HepG2 (cell line): ENCODE data around the gene CDC42EP1. TPM values are rescaled to one million over a fixed set of nuclear protein-coding genes. Genes with fewer than 3 reads are reported as not detected.

Experiments
- DBP ChIP-seq: sonication (generic); formaldehyde crosslinking; IDR thresholded peaks from 2 replicates; pipeline ENCODE4 v1.4.0; 2020; ENCODE audit warnings: missing genetic modification reagents; ENCODE audit errors: not compliant biosample characterization
- E2F5 ChIP-seq: sonication (generic); formaldehyde crosslinking; conservative IDR thresholded peaks from 2 replicates; pipeline ENCODE4 v1.4.0; 2020; ENCODE audit warnings: missing genetic modification reagents
- FOSL2 ChIP-seq: sonication (generic); formaldehyde crosslinking; IDR thresholded peaks from 2 replicates; pipeline ENCODE4 v1.4.0; 2020; ENCODE audit warnings: missing genetic modification reagents
- KAT7 ChIP-seq: IDR thresholded peaks from 2 replicates; pipeline ENCODE4 v1.6.1; 2018; ENCODE audit warnings: borderline replicate concordance, missing compliant biosample characterization
- KDM2A ChIP-seq: sonication (generic); formaldehyde crosslinking; IDR thresholded peaks from 2 replicates; pipeline ENCODE4 v1.4.0; 2020; ENCODE audit warnings: low read depth, missing genetic modification reagents, borderline replicate concordance
- MXI1 ChIP-seq: IDR thresholded peaks from 3 replicates; pipeline ENCODE4 v1.6.1; 2012; ENCODE audit warnings: low read depth, low read length, inconsistent platforms, borderline replicate concordance
- NFKBIZ ChIP-seq: IDR thresholded peaks from 2 replicates; pipeline ENCODE4 v1.6.1; 2018; ENCODE audit warnings: missing genetic modification reagents, missing compliant biosample characterization
- NR2F1 ChIP-seq, 2 experiments: fragments of 450-650 bp in 1 of 2; formaldehyde crosslinking in 1 of 2; IDR thresholded peaks; 2 replicates each; pipeline versions ENCODE4 v1.5.0 to v1.6.1; 2016 to 2020; ENCODE audit warnings: mild to moderate bottlenecking in 1 of 2, missing compliant biosample characterization in 1 of 2, missing genetic modification reagents in 1 of 2, moderate library complexity in 1 of 2
- PRDM10 ChIP-seq: sonication (generic); formaldehyde crosslinking; IDR thresholded peaks from 2 replicates; pipeline ENCODE4 v1.4.0; 2020; ENCODE audit warnings: low read depth, missing genetic modification reagents
- RARG ChIP-seq: sonication (generic); formaldehyde crosslinking; IDR thresholded peaks from 2 replicates; pipeline ENCODE4 v1.4.0; 2020; ENCODE audit warnings: low read depth, mild to moderate bottlenecking, missing genetic modification reagents
- SNAPC2 ChIP-seq: sonication (generic); formaldehyde crosslinking; IDR thresholded peaks from 2 replicates; pipeline ENCODE4 v1.8.1; 2022; ENCODE audit warnings: mild to moderate bottlenecking, missing genetic modification reagents
- SOX13 ChIP-seq, 3 experiments: fragments of 450-650 bp in 1 of 3; sonication (generic) in 1 of 3; formaldehyde crosslinking in 1 of 3; IDR thresholded peaks in 2 of 3; conservative IDR thresholded peaks in 1 of 3; 2 replicates each; pipeline versions ENCODE4 v1.5.0 to v1.6.1; 2016 to 2020; ENCODE audit warnings: antibody characterized with exemption in 1 of 3, mild to moderate bottlenecking in 1 of 3, missing compliant biosample characterization in 1 of 3, missing genetic modification reagents in 1 of 3, moderate library complexity in 1 of 3
- TARDBP ChIP-seq: sonication (generic); formaldehyde crosslinking; IDR thresholded peaks from 2 replicates; pipeline ENCODE4 v1.8.0; 2022; ENCODE audit warnings: mild to moderate bottlenecking, missing genetic modification reagents
- TFE3 ChIP-seq: IDR thresholded peaks from 2 replicates; pipeline ENCODE4 v1.6.1; 2016
- TMF1 ChIP-seq: sonication (generic); formaldehyde crosslinking; IDR thresholded peaks from 2 replicates; pipeline ENCODE4 v1.8.1; 2022; ENCODE audit warnings: low read depth, missing genetic modification reagents
- ZIK1 ChIP-seq: sonication (generic); formaldehyde crosslinking; IDR thresholded peaks from 2 replicates; pipeline ENCODE4 v1.5.0; 2020; ENCODE audit warnings: mild to moderate bottlenecking, low read depth, missing genetic modification reagents, borderline replicate concordance
- ZNF138 ChIP-seq: sonication (generic); formaldehyde crosslinking; IDR thresholded peaks from 2 replicates; pipeline ENCODE4 v1.5.0; 2020; ENCODE audit warnings: mild to moderate bottlenecking, low read depth, missing genetic modification reagents
- ZNF367 ChIP-seq: sonication (generic); formaldehyde crosslinking; IDR thresholded peaks from 2 replicates; pipeline ENCODE4 v1.4.0; 2020; ENCODE audit warnings: missing genetic modification reagents, borderline replicate concordance
- ZNF432 ChIP-seq: sonication (generic); formaldehyde crosslinking; IDR thresholded peaks from 2 replicates; pipeline ENCODE4 v1.5.0; 2020; ENCODE audit warnings: missing genetic modification reagents, mild to moderate bottlenecking, borderline replicate concordance
- ZNF441 ChIP-seq: sonication (generic); formaldehyde crosslinking; IDR thresholded peaks from 2 replicates; pipeline ENCODE4 v1.7.0; 2021; ENCODE audit warnings: missing genetic modification reagents, borderline replicate concordance
- ZSCAN31 ChIP-seq: sonication (generic); formaldehyde crosslinking; IDR thresholded peaks from 2 replicates; pipeline ENCODE4 v1.5.0; 2020; ENCODE audit warnings: low read depth, mild to moderate bottlenecking, missing genetic modification reagents
- polyA plus RNA-seq, 8 experiments: library from polyadenylated mRNA; depleted of rRNA in 3 of 8; stranded (reverse) in 7 of 8; unstranded in 1 of 8; fragments of >200 nt; fragmentation: Illumina TruSeq in 4 of 8; extraction: Trizol in 4 of 8; gene quantifications; 2 replicates each; pipeline versions ENCODE4 v1.2.1 to v1.2.3, GENCODE V29; 2011 to 2016; ENCODE audit warnings: low read depth in 4 of 8, missing spikeins in 1 of 8, mixed read lengths in 1 of 8; ENCODE audit not compliant: insufficient read depth in 1 of 8
- total RNA-seq, 5 experiments: library from RNA; depleted of rRNA; stranded (reverse); fragments of >200 nt; fragmentation: Illumina TruSeq; extraction: Trizol; gene quantifications; 2 replicates each; pipeline ENCODE4 v1.2.3, GENCODE V29; 2016; ENCODE audit warnings: low read depth in 1 of 5

Gene CDC42EP1
- total and polyA plus RNA-seq, 2 of the 13 experiments (the other 11 are each of a cell fraction or from before 2014, with no cell fraction given) = 17.1 to 29.5 TPM

GRCh38 chr22:37569009-37569920 lies 9.0 kb downstream of the CDC42EP1 start (continued):
- TF ChIP-seq KDM2A (CRISPR knock-in tag) (peak; percentile 99), NFKBIZ (CRISPR knock-in tag) (peak; percentile 29; the same call in 1 of the 2 replicates), PRDM10 (peak; percentile 91; the same call in 1 of the 2 replicates), DBP (CRISPR knock-in tag) (no peak), MXI1 (peak; percentile 75; the same call in 1 of the 3 replicates), TARDBP (CRISPR knock-in tag) (peak; percentile 18; the same call in 1 of the 2 replicates), TMF1 (CRISPR knock-in tag) (no peak), TFE3 (CRISPR knock-in tag) (no peak; the same call in none of the 2 replicates), E2F5 (no peak), SNAPC2 (0 out of 2 replicates have a peak, but pooled peaks have one; percentile 65), KAT7 (CRISPR knock-in tag) (no peak; the same call in 1 of the 2 replicates), ZNF441 (CRISPR knock-in tag) (no peak; the same call in none of the 2 replicates), ZNF367 (CRISPR knock-in tag) (no peak), FOSL2 (CRISPR knock-in tag) (peak; percentile 82), RARG (CRISPR knock-in tag) (no peak; the same call in 1 of the 2 replicates), ZSCAN31 (CRISPR knock-in tag) (no peak), ZIK1 (no peak), ZNF138 (CRISPR knock-in tag) (peak; percentile 59), NR2F1 (CRISPR knock-in tag; IDR thresholded peaks at IDR 0.05) (no peak), SOX13 (IDR thresholded peaks at IDR 0.05) (no peak; the same call in 1 of the 2 replicates), SOX13 (CRISPR knock-in tag; conservative IDR thresholded peaks at IDR 0.05 in 1 of 2, IDR thresholded peaks at IDR 0.05 in 1 of 2) (peak in 1 of 2 experiments; percentile 58; a peak in 2 of 4 replicates), ZNF432 (CRISPR knock-in tag) (no peak)
